Lower leg skin (tissue), 4 donors: ENCODE data around the gene NKX6-2. TPM values are rescaled to one million over a fixed set of nuclear protein-coding genes. Genes with fewer than 3 reads are reported as not detected.

ENCODE experiments used
- DNase-seq, 2 donors: peaks; one replicate each; pipeline ENCODE4 v3.0.0-alpha.2; 2019; ENCODE audit warnings: low spot score in 2 of 2
- H3K4me3 ChIP-seq: fragments of 200-600 bp; sonication (generic); 2 replicates; pipeline ENCODE4 v1.5.1; 2017; ENCODE audit warnings: mild to moderate bottlenecking, low read depth; ENCODE audit not compliant: poor library complexity, severe bottlenecking
- POLR2A ChIP-seq, 2 donors: fragments of 450-650 bp; IDR thresholded peaks; one replicate each; pipeline ENCODE4 v1.6.1; 2016 to 2017; ENCODE audit warnings: antibody characterized with exemption in 2 of 2, mild to moderate bottlenecking in 1 of 2, moderate library complexity in 1 of 2
- WGBS, 2 donors: methylation state at CpG; one replicate each; pipeline ENCODE4 v1.1.5; 2018; 5-methylcytosine and 5-hydroxymethylcytosine counted together
- intact Hi-C: fragments of 100-400 bp; cut with DNase I; formaldehyde crosslinking; loops from one replicate; pipeline ENCODE4 v1.15.0; 2023; ENCODE audit warnings: low total_unique reads
- total RNA-seq, 4 donors: library from RNA; depleted of rRNA; stranded (reverse); fragments of >200 nt; gene quantifications; one replicate each; pipeline ENCODE4 v1.1.0, GENCODE V29; 2016
- TF ChIP-seq, protein P1 (sequence below), 3 donors: fragments of 450-650 bp; IDR thresholded peaks; one replicate each; pipeline ENCODE4 v1.5.1; 2016; ENCODE audit warnings: antibody characterized with exemption in 3 of 3, mild to moderate bottlenecking in 3 of 3, moderate library complexity in 2 of 3

NKX6-2 gene
- total RNA-seq, 4 donors from 2014 or later: not detected

DNA sequence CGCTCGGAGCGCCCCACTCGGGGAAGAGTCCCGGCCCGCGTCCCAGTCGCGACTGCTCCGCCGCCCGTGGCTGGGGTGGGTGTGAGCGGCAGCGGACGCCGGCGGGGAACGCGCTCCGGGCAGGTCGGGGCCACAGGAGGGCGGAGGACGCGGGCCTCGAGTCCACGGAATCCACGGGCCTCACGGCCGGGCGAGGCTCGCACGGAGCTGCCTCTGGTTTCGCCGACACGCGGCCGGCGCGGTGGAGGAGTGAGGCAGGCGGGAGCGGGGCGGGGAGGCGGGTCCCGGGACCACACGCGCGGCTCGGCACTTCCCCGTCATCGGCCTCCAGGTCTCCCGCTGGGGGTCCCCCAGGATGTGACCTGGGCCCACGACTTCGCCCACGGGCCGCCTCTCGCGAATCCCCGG is 533 bp upstream of the NKX6-2 start:
- no peak overlapping the region for H3K4me3 ChIP-seq
- no peak for DNase-seq
- TF ChIP-seq, protein P1, sequence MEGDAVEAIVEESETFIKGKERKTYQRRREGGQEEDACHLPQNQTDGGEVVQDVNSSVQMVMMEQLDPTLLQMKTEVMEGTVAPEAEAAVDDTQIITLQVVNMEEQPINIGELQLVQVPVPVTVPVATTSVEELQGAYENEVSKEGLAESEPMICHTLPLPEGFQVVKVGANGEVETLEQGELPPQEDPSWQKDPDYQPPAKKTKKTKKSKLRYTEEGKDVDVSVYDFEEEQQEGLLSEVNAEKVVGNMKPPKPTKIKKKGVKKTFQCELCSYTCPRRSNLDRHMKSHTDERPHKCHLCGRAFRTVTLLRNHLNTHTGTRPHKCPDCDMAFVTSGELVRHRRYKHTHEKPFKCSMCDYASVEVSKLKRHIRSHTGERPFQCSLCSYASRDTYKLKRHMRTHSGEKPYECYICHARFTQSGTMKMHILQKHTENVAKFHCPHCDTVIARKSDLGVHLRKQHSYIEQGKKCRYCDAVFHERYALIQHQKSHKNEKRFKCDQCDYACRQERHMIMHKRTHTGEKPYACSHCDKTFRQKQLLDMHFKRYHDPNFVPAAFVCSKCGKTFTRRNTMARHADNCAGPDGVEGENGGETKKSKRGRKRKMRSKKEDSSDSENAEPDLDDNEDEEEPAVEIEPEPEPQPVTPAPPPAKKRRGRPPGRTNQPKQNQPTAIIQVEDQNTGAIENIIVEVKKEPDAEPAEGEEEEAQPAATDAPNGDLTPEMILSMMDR (IDR thresholded peaks at IDR 0.05): no peak
- TF ChIP-seq POLR2A (IDR thresholded peaks at IDR 0.05): no peak
- intact Hi-C loops: no loop called here
- 2% methylated on average over 17 to 37 of the region's 58 CpGs for WGBS, 2 donors

DNA sequence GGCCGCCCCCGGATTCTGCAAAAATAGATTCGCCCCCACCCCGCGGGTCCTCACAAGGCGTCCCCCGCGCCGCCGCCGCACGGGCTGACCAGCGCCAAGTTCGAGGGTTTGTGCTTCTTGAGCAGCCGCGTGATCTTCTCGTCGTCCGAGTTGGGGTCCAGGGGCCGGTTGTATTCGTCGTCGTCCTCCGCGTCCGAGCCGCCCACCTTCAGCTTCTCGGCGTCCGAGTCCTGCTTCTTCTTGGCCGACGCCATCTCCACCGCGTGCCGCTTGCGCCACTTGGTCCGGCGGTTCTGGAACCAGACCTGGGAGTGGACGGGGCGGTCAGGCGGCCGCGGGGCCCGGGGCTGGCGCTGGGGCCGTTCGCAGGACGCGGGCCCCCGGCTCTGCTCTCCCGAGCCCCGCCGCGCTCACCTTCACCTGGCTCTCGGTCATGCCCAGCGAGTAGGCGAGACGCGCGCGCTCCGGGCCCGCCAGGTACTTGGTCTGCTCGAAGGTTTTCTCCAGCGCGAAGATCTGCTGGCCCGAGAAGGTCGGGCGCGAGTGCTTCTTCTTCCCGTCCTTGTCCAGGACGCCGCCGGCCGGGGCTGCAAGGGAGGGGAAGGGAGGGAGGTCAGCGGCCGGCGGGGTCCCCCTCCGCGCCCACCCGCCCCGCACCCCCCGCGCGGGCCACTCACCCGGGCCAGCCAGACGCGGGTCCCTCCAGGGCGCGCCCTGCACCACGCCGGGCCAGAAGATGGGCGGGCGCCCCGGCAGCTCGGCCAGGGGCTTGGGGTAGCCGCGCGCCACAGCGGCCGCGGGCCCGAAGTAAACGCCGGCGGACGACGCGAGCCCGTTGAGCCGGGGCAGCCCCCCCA is 853 bp downstream of the NKX6-2 start:
- intact Hi-C loops: no loop called here
- TF ChIP-seq, protein P1 (IDR thresholded peaks at IDR 0.05): no peak
- TF ChIP-seq POLR2A (IDR thresholded peaks at IDR 0.05): no peak
- no peak overlapping the region for H3K4me3 ChIP-seq
- 10 to 14% methylated on average over 16 to 68 of the region's 111 CpGs for WGBS, 2 donors
- DNase-seq: no peak

- no peak for DNase-seq
- no peak overlapping the region for H3K4me3 ChIP-seq
- TF ChIP-seq, protein P1 (IDR thresholded peaks at IDR 0.05): no peak
- no peak for TF ChIP-seq POLR2A (IDR thresholded peaks at IDR 0.05)
- intact Hi-C loops: no loop called here
- WGBS, 2 donors: 23 to 27% methylated on average over 91 to 99 of the region's 106 CpGs
Measured at GRCh38 chr10:132783940-132784865, 1.7 kb downstream of the NKX6-2 start.

- TF ChIP-seq POLR2A (IDR thresholded peaks at IDR 0.05): no peak
- TF ChIP-seq, protein P1 (IDR thresholded peaks at IDR 0.05): no peak
- intact Hi-C loops: no loop called here
- 92 to 93% methylated on average over 30 of the region's 30 CpGs for WGBS, 2 donors
Measured at GRCh38 chr10:132783165-132783939, 2.6 kb downstream of the NKX6-2 start.

DNA sequence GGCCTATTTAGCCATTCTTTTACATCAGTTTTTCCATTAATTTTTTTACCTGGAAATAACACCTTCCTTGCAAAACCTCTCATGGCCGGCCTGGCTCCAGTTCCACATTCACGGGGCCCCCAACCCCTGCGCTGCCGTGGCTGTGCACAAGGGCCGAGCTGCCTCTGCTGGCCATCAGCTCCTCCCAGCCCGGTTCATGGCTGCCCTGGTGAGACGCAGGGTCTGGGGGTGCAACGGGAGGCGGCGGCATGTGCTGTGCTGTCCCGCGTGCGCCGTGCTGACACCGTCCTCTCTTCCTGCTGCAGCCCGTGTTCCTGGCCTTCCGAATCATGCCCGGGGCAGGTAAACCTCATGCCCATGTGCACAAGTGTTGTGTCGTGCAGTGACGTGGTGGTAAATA is 4.4 kb downstream of the NKX6-2 start:
- TF ChIP-seq, protein P1 (IDR thresholded peaks at IDR 0.05): no peak
- intact Hi-C loops: no loop called here
- no peak for DNase-seq
- H3K4me3 ChIP-seq: no peak overlapping the region
- WGBS, 2 donors: 96 to 98% methylated on average over 20 of the region's 20 CpGs

More at GRCh38 chr10:132783165-132783939, 2.6 kb downstream of the NKX6-2 start:
- no peak for DNase-seq
- H3K4me3 ChIP-seq: no peak overlapping the region
